Effector CD4-positive, alpha-beta T cell (primary cell): ENCODE results near the gene MRS2.

Experiments used
- DNase-seq: peaks from one replicate; pipeline ENCODE4 v3.0.0-alpha.2; 2020

MRS2 gene

DNA sequence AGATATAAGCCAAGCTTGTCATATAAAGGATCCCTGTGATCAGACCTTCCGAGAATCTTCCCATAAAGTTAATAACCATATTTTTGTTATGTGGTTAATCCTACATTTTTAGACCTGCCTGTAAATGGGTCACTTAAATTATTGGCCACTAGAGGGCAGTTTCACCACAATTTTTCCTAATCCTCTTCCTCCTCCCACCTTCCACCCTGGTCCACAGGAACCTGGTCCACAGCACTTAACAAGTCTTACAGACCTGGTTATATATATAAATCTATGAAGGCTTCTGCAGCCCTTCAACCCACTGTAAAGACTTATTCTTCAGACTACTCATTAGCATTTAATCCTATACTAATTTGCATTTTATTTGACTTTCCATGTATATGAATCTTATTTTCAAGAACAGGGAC is 28.3 kb downstream of the MRS2 start:
- DNase-seq = no peak

GRCh38 chr6:24432611-24433010 is 29.9 kb downstream of the MRS2 start:
- DNase-seq = no peak

- no peak for DNase-seq
Measured at GRCh38 chr6:24436979-24437378, 34.2 kb downstream of the MRS2 start.

- no peak for DNase-seq
Measured at GRCh38 chr6:24439858-24440539, 37.3 kb downstream of the MRS2 start.

GRCh38 chr6:24440897-24441598 is 38.3 kb downstream of the MRS2 start:
- DNase-seq = no peak

GRCh38 chr6:24441599-24441904 is 38.8 kb downstream of the MRS2 start:
- no peak for DNase-seq

DNA sequence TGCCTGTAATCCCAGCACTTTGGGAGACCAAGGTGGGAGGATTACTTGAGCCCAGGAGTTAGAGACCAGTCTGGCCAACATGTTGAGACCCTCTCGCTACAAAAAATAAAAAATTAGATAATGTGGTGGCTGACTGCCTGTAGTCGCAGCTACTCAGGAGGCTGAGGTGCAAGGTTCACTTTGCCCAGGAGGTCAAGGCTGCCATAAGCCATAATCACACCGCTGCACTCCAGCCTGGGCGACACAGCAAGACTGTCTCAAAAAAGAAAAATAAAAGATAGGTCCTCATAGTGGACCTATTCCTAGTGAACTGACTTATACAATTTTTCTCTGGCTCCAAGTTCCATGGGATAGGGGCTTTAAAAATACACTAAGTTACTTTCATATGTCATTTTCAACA is 41.9 kb downstream of the MRS2 start:
- DNase-seq = no peak

- no peak for DNase-seq
Measured at GRCh38 chr6:24445704-24446103, 43.0 kb downstream of the MRS2 start.

GRCh38 chr6:24446670-24447069 is 43.9 kb downstream of the MRS2 start:
- DNase-seq = no peak

GRCh38 chr6:24448396-24448795 is 45.7 kb downstream of the MRS2 start:
- no peak for DNase-seq

DNA sequence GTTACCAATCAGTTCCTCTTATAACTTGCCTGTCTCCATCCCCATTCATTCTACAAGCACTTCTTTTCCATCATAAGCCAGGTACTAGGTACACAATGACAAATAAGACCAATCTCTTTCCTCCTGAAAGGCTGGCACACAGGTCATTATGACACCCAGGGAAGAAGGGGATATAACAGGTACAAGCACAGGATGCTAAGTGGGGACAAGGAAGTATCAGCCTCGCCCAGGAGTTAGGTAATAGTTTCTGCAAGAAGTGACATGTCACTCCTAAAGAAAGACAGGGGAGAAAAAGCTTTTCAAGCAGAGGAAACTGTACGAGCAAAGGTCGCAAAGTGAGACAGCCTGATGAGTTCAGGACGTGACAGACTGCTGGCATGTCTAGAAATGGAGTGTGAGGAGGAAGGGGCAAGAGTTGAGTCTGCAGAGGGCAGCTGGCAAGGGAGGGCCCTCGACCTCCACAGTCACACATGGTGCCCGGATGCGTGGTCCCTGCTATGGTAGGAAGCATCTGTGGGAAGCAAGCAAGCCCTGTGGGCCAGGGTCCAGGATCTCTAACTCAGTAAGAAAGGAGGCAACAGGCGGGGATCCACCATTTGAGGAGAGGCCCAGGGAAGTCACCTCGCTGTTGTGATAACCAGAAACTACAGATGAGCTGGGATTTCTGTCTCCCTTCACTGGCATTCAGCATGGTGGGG is 46.2 kb downstream of the MRS2 start:
- no peak for DNase-seq

DNA sequence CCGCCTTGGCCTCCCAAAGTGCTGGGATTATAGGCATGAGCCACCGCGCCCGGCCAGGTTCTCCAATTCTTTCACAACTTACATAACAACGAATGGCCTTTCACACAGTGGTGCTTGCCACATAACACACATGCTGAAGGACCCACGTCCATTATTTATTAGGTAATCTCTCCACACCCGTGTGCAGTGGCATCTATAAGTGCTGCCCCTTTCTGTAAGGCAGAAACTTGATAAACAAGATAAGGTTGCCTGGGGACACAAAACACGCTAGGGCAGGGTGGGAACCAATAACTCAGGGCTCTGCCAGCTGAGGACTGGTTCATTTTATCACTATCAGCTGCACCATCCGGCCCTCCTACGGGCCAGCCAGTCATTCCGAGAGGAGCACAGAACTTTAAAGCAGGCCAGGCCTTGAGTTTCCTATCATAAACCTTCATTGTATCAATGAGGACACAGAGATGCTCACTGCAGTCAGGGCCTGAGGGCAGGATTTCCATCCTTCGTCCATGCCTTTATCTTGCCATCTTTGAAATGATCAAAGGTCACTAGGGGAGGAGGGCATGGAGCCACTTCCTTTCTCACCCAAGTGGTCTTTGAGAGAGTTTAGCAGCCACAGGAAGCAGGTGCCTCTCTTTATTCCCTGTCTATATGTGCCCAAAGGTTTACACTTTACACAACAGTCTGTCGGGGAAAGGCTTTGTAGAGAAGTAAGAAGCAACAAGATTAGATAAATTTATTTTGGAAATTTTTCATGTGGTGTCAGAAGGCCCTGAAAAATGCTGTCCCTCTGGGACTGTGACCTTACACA is 49.0 kb downstream of the MRS2 start:
- no peak for DNase-seq

GRCh38 chr6:24453921-24454320 is 51.2 kb downstream of the MRS2 start:
- DNase-seq = no peak

- DNase-seq = no peak
Measured at GRCh38 chr6:24454452-24454851, 51.7 kb downstream of the MRS2 start.

DNA sequence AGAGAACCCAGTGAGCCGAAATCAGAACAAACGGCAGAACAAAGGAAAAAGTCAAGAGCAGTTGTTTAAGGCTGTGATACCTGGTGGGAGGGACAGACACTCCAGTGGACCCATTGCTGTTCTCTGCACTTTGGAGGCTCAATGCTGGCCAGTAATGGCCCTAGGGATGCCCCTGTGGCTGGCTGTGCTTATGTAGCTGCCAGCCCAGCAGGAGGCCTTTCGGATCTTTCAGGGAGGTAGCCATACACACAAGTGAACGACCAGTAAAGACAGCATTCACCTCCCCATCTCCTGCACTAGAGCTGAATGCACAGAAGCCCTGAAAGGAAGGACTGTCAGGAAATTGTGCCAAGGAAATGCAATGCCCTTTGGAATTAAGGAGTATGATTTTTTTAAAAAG is 52.3 kb downstream of the MRS2 start:
- DNase-seq = no peak

DNA sequence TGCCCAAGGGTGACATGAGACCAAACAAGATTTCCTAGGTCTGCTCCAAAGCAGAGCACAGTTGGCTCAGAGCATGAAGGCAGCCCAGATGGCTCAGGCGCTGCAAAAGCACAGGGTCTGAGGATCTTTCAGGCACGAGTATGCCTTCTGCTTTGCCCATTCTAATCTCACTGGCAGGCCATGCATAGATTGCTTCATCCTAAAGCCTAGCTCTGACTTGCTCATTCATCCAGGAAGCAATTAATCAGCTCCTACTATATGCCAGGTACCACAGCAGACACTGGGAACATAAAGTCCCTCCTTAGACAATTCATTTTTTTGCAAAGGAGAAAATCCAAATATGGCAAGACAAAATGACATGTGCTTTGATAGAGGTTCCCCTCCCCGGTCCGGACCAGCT is 55.4 kb downstream of the MRS2 start:
- no peak for DNase-seq

- no peak for DNase-seq
Measured at GRCh38 chr6:24458941-24459340, 56.2 kb downstream of the MRS2 start.

DNA sequence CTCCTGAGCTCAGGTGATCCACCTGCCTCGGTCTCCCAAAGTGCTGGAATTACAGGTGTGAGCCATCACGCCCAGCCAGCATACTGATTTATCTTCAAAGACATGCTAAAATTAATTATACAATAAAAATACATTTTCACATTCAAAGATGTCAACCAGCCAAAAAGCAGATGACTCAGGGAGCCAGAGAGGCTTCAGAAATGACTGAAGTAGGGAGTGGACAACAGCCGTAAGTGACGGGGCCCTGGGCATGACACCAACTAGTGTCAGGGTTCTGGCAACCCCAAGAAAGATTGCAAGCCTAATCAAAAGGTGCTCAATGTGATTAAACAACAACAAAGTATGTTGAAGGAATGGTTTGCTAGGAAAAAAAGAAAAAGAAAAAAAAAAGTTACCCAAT is 58.2 kb downstream of the MRS2 start:
- DNase-seq = no peak

- no peak for DNase-seq
Measured at GRCh38 chr6:24464253-24465038, 61.7 kb downstream of the MRS2 start.

- DNase-seq = no peak
Measured at GRCh38 chr6:24469811-24470210, 67.1 kb downstream of the MRS2 start.

- no peak for DNase-seq
Measured at GRCh38 chr6:24472181-24472580, 69.4 kb downstream of the MRS2 start.
